Fibroblast of lung (primary cell): ENCODE results near the gene PMF1.

ENCODE experiments used
- CTCF ChIP-seq, 2 donors: IDR thresholded peaks in 1 of 2; conservative IDR thresholded peaks in 1 of 2; 1 replicate in 1 of 2; 2 replicates in 1 of 2; pipeline ENCODE4 v1.5.1; 2011 to 2012; ENCODE audit warnings: low read length in 2 of 2, control low read depth in 1 of 2, inconsistent platforms in 1 of 2, low read depth in 1 of 2, mild to moderate bottlenecking in 1 of 2
- EZH2 ChIP-seq: IDR thresholded peaks from 2 replicates; pipeline ENCODE4 v1.5.1; 2012; ENCODE audit warnings: low read length, control low read depth, mild to moderate bottlenecking; ENCODE audit errors: missing control alignments

- TF ChIP-seq CTCF (conservative IDR thresholded peaks at IDR 0.05 in 1 of 2, IDR thresholded peaks at IDR 0.05 in 1 of 2; ENCODE audit: low read depth in 1 of 2, low read length in 2 of 2) (no peak), EZH2 (no peak)
Observed at GRCh38 chr1:156220226-156220625, 7.4 kb downstream of the PMF1 start.
